ENCODE data around the gene HIGD1A. TPM values are rescaled to one million over a fixed set of nuclear protein-coding genes. Genes with fewer than 3 reads are reported as not detected.

HIGD1A gene
- polyA plus RNA-seq, result 1,119 and 1,494 TPM in 2 replicates

GRCh38 chr3:42804106-42804830 lies at the start of gene HIGD1A:
Gene HIGD1A, minus strand, starts transcription at chr3:42804490. Its CDS starts 10,237 bp downstream, at chr3:42794253.

DNA sequence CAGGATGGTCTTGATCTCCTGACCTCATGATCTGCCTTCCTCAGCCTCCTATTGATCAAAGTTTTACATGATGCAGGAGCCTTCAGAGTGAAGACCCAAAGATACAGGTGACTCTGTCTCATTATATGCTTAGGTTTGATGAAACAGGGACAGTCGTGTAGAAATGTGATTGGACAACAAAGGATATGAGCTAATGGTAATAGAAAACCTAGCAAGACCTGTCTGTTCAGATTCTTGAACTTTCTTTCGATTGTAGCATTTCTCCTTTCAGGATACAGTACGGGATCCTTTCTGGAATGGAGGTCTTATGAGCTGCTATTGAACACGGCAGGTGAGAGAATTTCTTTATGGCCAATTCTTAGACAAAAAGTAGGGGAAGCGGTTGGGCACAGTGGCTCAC lies 4.9 kb upstream of the HIGD1A start, which contains the start of gene ACKR2:
ACKR2 (plus strand) TSS at position 244 of the 400 bp plus-strand sequence. CDS start 55,058 bp downstream, outside the sequence.

GRCh38 chr3:42772670-42773408 lies 31.5 kb downstream of the HIGD1A start, which contains the start of gene CCDC13:
Gene CCDC13, minus strand, starts transcription at chr3:42773253. Its CDS starts 14,908 bp downstream, at chr3:42758345.

Other genes starting within 250 kb of the HIGD1A start
- gene SEC22C, start 222.5 kb downstream of the HIGD1A start, polyA plus RNA-seq, result 38.6 and 54.1 TPM in 2 replicates
- gene SS18L2, start 213.6 kb downstream of the HIGD1A start, polyA plus RNA-seq, result 197 and 237 TPM in 2 replicates
- 25.9 and 30.6 TPM in 2 replicates for gene NKTR, start 203.8 kb downstream of the HIGD1A start, polyA plus RNA-seq
- 0.31 TPM in 1 of 2 replicates, not detected in the other for gene ZBTB47, start 150.8 kb downstream of the HIGD1A start, polyA plus RNA-seq
- not detected in 2 replicates for gene KLHL40, start 119.0 kb downstream of the HIGD1A start, polyA plus RNA-seq
- 86.3 and 121 TPM in 2 replicates for gene HHATL, start 101.7 kb downstream of the HIGD1A start, polyA plus RNA-seq
- 1.3 and 5.1 TPM in 2 replicates for gene CCDC13, start 31.2 kb downstream of the HIGD1A start, polyA plus RNA-seq
- gene ACKR2, start 5.0 kb upstream of the HIGD1A start, polyA plus RNA-seq, result 0.73 and 4.6 TPM in 2 replicates
- gene CYP8B1, start 71.4 kb upstream of the HIGD1A start, polyA plus RNA-seq, result not detected in 2 replicates
- gene ZNF662, start 101.7 kb upstream of the HIGD1A start, polyA plus RNA-seq, result 3.3 and 6.5 TPM in 2 replicates
- gene GASK1A, start 174.8 kb upstream of the HIGD1A start, polyA plus RNA-seq, result 2.2 and 2.6 TPM in 2 replicates